Astrocyte of the hippocampus (primary cell): ENCODE results near the gene PLSCR5.

Source experiments
- DNase-seq: peaks from one replicate; pipeline ENCODE4 v3.0.0; 2011; ENCODE audit warnings: low read depth, low spot score

Gene PLSCR5

GRCh38 chr3:146585156-146585555 lies 20.0 kb downstream of the PLSCR5 start:
- no peak for DNase-seq

GRCh38 chr3:146581951-146582467 lies 23.1 kb downstream of the PLSCR5 start:
- peak; percentile 9 for DNase-seq

DNA sequence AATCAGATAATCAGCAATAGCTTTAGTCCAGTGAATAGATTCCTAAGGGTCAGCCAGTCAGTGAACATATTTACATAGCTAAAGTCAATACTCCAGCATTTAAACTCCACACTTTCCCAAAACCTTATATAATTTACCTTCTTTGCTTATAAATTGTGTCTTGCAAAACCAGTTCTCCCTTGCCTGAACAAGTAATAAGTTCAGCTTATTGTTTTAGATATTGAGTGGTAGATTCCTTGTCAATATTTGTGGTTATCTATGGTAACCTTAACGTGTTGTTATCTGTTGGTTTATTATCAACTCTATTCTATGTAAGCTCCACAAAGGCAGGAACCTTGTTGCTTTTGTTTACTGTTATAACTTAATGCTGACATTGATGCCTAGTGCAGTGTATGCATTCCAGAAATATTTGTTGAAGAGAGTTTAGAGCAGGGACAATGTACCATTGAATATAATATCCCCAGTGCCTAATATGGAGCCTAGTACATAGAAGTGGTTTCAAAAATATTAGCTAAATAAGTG lies 24.0 kb downstream of the PLSCR5 start:
- DNase-seq = no peak

- DNase-seq = peak; percentile 66
These were observed 27.5 kb downstream of the PLSCR5 start for GRCh38 chr3:146577662-146578061.

DNA sequence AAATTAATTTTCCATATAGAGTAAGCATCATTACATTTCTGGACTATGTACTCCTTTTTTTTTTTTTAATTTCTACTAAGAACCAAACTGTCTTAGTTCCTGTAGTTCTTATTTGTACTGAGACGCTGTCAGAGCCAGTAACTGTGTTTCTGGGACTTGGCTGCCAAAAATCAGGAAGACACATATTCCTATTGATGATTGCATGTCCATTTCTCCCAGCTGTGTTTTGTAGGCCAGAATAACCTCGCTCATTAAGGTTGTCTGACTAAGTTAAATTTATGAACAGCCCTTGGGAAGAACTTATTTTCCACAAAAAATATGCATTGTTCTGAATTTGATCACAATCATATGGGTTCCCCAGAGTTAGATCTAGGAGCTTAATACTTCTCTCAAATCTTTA lies 29.5 kb downstream of the PLSCR5 start:
- no peak for DNase-seq

GRCh38 chr3:146574173-146574572 lies 31.0 kb downstream of the PLSCR5 start:
- DNase-seq = no peak

DNA sequence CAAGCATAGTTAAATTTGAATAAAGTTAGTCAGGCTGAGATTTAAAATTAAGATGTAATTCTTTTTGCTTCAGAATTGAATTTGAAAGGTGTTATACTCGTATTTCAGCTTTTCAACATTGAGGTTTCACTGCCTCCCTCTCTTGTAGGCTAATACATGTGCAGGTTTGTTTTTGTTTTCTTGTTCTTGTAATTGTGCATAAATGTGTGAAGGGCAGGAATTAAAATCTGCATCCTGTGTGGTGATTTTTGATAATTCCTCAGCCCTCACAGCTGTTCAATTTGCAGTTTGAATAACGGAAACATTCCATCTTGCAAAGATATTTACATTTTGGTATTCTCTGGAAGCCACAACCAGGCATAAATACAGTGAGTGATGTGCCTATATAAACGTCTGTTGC lies 35.8 kb downstream of the PLSCR5 start:
- DNase-seq = no peak

- DNase-seq = no peak
These were observed 39.0 kb downstream of the PLSCR5 start for GRCh38 chr3:146566138-146566537.

GRCh38 chr3:146561879-146562278 lies 43.3 kb downstream of the PLSCR5 start:
- DNase-seq = no peak

- DNase-seq = no peak
These were observed 43.7 kb downstream of the PLSCR5 start for GRCh38 chr3:146561463-146561862.

GRCh38 chr3:146560678-146561077 lies 44.5 kb downstream of the PLSCR5 start:
- no peak for DNase-seq

GRCh38 chr3:146559388-146559787 lies 45.8 kb downstream of the PLSCR5 start:
- no peak for DNase-seq

- DNase-seq = no peak
These were observed 46.4 kb downstream of the PLSCR5 start for GRCh38 chr3:146558781-146559180.

GRCh38 chr3:146557745-146558144 lies 47.4 kb downstream of the PLSCR5 start:
- no peak for DNase-seq

GRCh38 chr3:146555311-146555710 lies 49.8 kb downstream of the PLSCR5 start:
- DNase-seq = no peak

GRCh38 chr3:146554151-146554760 lies 50.9 kb downstream of the PLSCR5 start:
- no peak for DNase-seq

DNA sequence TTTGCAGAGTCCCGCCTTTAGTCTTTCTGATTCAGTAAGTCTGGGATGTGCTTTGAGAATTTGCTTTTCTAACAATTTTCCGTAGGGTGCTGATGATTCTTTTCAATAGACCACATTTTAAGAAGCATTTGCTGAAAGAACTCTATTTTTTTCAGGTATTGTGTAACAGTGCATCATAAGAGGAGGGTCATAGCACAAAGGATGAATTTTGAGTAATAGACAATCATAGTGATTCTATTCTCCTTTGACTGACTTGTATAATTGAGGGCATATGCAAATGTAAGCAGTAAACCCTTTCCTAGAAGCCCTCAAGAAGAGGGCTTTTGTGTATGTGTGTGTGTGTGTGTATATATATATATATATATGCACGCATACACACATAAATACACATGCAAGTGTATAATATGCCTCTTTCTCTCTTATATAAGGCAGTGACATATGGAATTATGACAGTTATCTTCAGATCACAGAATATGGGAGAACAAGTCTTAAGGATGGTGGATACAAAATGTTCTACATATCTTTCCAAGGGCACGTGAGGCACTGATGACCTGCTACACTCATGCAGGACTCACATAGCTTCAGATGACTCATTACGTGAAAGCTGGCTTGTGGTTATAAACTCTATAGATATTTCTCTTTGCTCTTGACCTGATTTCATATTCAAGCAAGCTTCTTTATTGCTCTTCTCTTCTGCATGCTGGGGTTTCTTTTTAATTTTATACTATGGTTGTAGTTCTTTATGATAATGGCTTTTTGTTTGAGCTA lies 54.2 kb downstream of the PLSCR5 start:
- DNase-seq = peak; percentile 68

- DNase-seq = no peak
These were observed 55.0 kb downstream of the PLSCR5 start for GRCh38 chr3:146550070-146550615.

- no peak for DNase-seq
These were observed 57.8 kb downstream of the PLSCR5 start for GRCh38 chr3:146547235-146547835.

DNA sequence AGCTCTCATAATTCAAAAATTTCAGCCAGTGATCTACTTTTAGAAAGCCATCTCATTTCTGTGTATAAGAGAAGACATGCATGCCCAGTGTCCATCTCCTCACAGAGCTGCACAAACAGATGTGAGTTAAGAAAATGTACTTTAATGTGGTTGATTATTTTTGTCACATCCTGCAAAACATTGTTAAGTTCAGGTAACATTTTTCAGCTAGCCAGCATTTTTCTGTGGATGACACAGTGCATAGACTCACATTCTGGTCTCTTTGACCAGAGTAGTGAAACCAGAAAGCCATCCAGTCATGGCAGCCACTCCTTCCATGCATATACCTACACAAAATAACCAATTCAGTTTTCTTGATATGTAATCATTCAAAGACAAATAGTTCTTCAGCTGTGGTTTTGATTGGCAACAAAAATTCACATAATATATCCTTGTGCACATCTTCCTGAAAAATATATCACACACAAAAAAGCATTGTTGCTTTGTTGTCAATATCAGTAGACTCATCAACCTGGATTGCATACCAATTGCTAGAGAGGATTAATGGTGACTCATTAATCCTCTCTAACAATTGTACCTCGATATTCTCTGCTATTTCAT lies 58.7 kb downstream of the PLSCR5 start:
- no peak for DNase-seq

- DNase-seq = no peak
These were observed 60.1 kb downstream of the PLSCR5 start for GRCh38 chr3:146544929-146545528.
